T-cell (primary cell): ENCODE results near the gene CPTP. TPM values are rescaled to one million over a fixed set of nuclear protein-coding genes. Genes with fewer than 3 reads are reported as not detected.

ENCODE experiments used
- ATAC-seq, 4 experiments: fragments of 200-7000 bp in 3 of 4; fragments of 150-1000 bp in 1 of 4; cut with Tn5 transposase; replicated peaks in 1 of 4; 1 replicate in 3 of 4; 2 replicates in 1 of 4; pipeline ENCODE4 v1.10.0; 2021; ENCODE audit warnings: moderate library complexity in 3 of 4, mild to moderate bottlenecking in 2 of 4, moderate number of reproducible peaks in 1 of 4
- CTCF ChIA-PET, 2 donors: fragments of 300-600 bp; sonication (Branson Sonifier 250); formaldehyde crosslinking; loops; one replicate each; lab custom pipeline; 2022; ENCODE audit warnings: antibody characterized with exemption in 2 of 2; lab: Charles Lee
- POLR2A ChIA-PET, 2 donors: fragments of 300-600 bp; sonication (Branson Sonifier 250); formaldehyde crosslinking; loops; one replicate each; lab custom pipeline; 2022; ENCODE audit warnings: antibody characterized with exemption in 2 of 2; lab: Charles Lee
- DNase-seq, 35 experiments: peaks; one replicate each; pipeline versions ENCODE4 v3.0.0 to v3.0.0-alpha.2; 2013 to 2023
- H3K27ac ChIP-seq: one replicate; pipeline ENCODE4 v1.5.1; 2013; ENCODE audit warnings: low read length
- H3K27me3 ChIP-seq, 2 experiments: replicated peaks in 1 of 2; 1 replicate in 1 of 2; 2 replicates in 1 of 2; pipeline versions ENCODE4 v1.6.1 to v1.7.0; 2013; ENCODE audit warnings: low read length in 1 of 2, mixed read lengths in 1 of 2; ENCODE audit not compliant: control insufficient read depth in 2 of 2, insufficient read depth in 2 of 2; ENCODE audit errors: extremely low read depth in 1 of 2
- H3K36me3 ChIP-seq, 2 donors: 1 replicate in 1 of 2; 2 replicates in 1 of 2; pipeline versions ENCODE4 v1.6.1 to v1.7.0; 2013; ENCODE audit warnings: low read length in 1 of 2; ENCODE audit not compliant: control insufficient read depth in 2 of 2, insufficient read depth in 1 of 2; ENCODE audit errors: extremely low read depth in 1 of 2
- H3K4me1 ChIP-seq, 2 experiments: 1 replicate in 1 of 2; 2 replicates in 1 of 2; pipeline versions ENCODE4 v1.6.1 to v1.7.0; 2013; ENCODE audit warnings: low read length in 2 of 2, mixed read lengths in 1 of 2; ENCODE audit not compliant: insufficient read depth in 2 of 2, control insufficient read depth in 1 of 2; ENCODE audit errors: extremely low read depth in 1 of 2
- H3K4me3 ChIP-seq, 2 donors: 1 replicate in 1 of 2; 2 replicates in 1 of 2; pipeline versions ENCODE4 v1.5.1 to v1.7.0; 2013; ENCODE audit warnings: mild to moderate bottlenecking in 2 of 2, low read length in 1 of 2, moderate library complexity in 1 of 2; ENCODE audit not compliant: control insufficient read depth in 1 of 2; ENCODE audit errors: extremely low read depth in 1 of 2
- H3K9me3 ChIP-seq: 2 replicates; pipeline ENCODE4 v1.7.0; 2013
- H3K27ac Mint-ChIP-seq, 2 donors: one replicate each; pipeline ENCODE4 v1.8.0; 2020 to 2021; ENCODE audit warnings: mild to moderate bottlenecking in 2 of 2, mixed read lengths in 2 of 2
- H3K27me3 Mint-ChIP-seq, 2 donors: one replicate each; pipeline ENCODE4 v1.8.0; 2021 to 2022; ENCODE audit warnings: mixed read lengths in 2 of 2
- H3K36me3 Mint-ChIP-seq: one replicate; pipeline ENCODE4 v1.8.0; 2021; ENCODE audit warnings: mixed read lengths
- H3K4me1 Mint-ChIP-seq, 3 donors: one replicate each; pipeline ENCODE4 v1.8.0; 2020 to 2022; ENCODE audit warnings: mixed read lengths in 3 of 3, mild to moderate bottlenecking in 1 of 3
- H3K4me3 Mint-ChIP-seq, 3 donors: one replicate each; pipeline ENCODE4 v1.8.0; 2020 to 2022; ENCODE audit warnings: mild to moderate bottlenecking in 3 of 3, mixed read lengths in 3 of 3, moderate library complexity in 3 of 3
- H3K9me3 Mint-ChIP-seq, 3 donors: one replicate each; pipeline ENCODE4 v1.8.0; 2020 to 2022; ENCODE audit warnings: mixed read lengths in 3 of 3
- WGBS: methylation state at CpG from one replicate; pipeline ENCODE4 v1.1.5; 2013; ENCODE audit warnings: missing lambda C conversion rate; ENCODE audit not compliant: insufficient coverage; 5-methylcytosine and 5-hydroxymethylcytosine counted together
- total RNA-seq, 35 experiments: library from RNA in 6 of 35; stranded (reverse) in 6 of 35; fragments of 120-200 nt in 1 of 35; gene quantifications; one replicate each; pipeline versions ENCODE4 v1.2.1 to v1.2.4 and lab custom pipeline; 2013 to 2026

CPTP gene
- total RNA-seq, 5 donors from 2014 or later (not counting 1 experiment from before 2014, with no cell fraction given), result 15.8 to 35.8 (median 29.9) TPM

DNA sequence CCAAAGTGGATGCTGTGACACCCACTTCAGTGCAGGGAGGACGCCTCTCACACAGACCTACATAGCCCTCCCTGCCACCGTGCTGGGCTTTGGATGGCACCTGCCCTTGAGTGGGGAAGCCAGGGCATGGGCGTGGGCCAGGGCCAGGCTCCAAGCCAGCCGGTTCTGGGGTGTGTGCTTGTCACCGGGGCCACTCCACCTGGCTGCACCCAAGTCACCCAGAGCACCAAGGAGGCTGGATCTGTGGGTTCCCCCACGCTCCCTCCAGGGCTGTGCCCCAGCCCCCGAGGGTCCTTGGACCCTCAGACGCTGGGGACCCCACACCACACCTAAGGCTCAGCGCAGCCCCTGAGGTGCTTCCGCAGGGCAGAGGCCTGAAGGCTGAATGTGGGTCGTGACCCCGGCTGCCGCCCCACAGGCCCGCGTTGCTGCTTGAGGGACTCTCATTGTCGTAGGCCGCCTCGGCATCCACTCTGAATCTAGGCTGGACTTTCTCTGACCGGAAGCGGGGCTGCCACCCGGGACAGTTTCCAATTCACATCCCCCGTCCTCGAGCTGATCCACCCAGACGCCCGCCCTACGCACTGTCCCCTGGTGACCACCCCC is 32.3 kb downstream of the CPTP start:
- CTCF ChIA-PET, result no interaction called here
- WGBS, result 74% methylated on average over 26 of the region's 26 CpGs
- DNase-seq, result no peak

DNA sequence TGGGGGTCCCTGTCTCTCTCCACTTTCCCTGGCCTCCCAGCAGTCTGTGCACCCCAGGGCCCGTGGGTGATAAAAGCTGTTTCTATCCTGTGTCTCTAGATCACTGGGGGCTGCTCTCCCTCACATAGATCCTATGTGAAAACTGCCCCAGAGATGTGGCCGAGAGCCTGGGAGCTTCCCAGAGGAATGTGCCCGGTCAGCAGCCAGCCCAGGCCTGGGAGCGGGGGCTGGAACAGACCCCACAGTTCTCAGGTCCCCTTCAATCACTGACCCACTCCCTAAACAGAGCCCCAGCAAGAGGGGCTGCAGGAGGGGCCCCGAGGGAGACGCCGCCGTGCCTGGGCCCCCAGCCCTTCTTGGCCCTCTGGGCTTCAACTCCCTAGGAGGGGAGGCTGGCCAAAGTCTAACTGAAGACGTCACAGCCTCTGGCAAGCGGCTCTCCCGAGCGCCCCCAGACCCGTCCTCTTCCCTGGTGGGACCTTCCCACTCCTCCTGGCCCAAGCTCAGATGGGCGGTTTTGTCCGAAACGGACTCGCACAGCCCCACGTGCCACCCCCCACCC is 33.4 kb downstream of the CPTP start:
- Histone ChIP-seq H3K4me3 (no peak overlapping the region), H3K9me3 (no peaks in the 10 kb centered on the region), H3K27me3 (peaks cover 0 to 73% of the 10 kb centered on the region in 2 experiments), H3K27ac (no peak overlapping the region), H3K4me1 (peaks cover 11 to 51% of the 10 kb centered on the region in 2 experiments), H3K36me3 (no peaks in the 10 kb centered on the region)
- CTCF ChIA-PET, result no interaction called here
- POLR2A ChIA-PET, result no interaction called here
- 39% methylated on average over 14 of the region's 18 CpGs for WGBS
- Mint-ChIP-seq H3K4me1 (peaks cover 8 to 26% (median 16%) of the 10 kb centered on the region in 3 donors), H3K36me3 (no peaks in the 10 kb centered on the region), H3K27me3 (peaks cover 0 to 25% of the 10 kb centered on the region in 2 donors), H3K4me3 (peak overlapping the region in 1 of 3 donors; percentile 73), H3K9me3 (no peaks in the 10 kb centered on the region), H3K27ac (peak overlapping the region in 1 of 2 donors; percentile 4)
- no peak for ATAC-seq
- DNase-seq, result no peak

More for the DNA sequence above, 32.3 kb downstream of the CPTP start:
- no peak overlapping the region for H3K27ac Mint-ChIP-seq
- Histone ChIP-seq H3K4me1 (peaks cover 11 to 59% of the 10 kb centered on the region in 2 experiments), H3K27me3 (peaks cover 0 to 83% of the 10 kb centered on the region in 2 experiments), H3K36me3 (no peaks in the 10 kb centered on the region), H3K4me3 (no peak overlapping the region), H3K9me3 (no peaks in the 10 kb centered on the region), H3K27ac (no peak overlapping the region)
- peaks cover 7 to 35% of the 10 kb centered on the region in 2 donors for H3K27me3 Mint-ChIP-seq
- no peak for ATAC-seq
- peaks cover 18 to 36% (median 22%) of the 10 kb centered on the region in 3 donors for H3K4me1 Mint-ChIP-seq
- H3K9me3 Mint-ChIP-seq, result no peaks in the 10 kb centered on the region
- H3K4me3 Mint-ChIP-seq, result peak overlapping the region in 1 of 3 donors; percentile 16
- no peaks in the 10 kb centered on the region for H3K36me3 Mint-ChIP-seq
- POLR2A ChIA-PET, result no interaction called here

DNA sequence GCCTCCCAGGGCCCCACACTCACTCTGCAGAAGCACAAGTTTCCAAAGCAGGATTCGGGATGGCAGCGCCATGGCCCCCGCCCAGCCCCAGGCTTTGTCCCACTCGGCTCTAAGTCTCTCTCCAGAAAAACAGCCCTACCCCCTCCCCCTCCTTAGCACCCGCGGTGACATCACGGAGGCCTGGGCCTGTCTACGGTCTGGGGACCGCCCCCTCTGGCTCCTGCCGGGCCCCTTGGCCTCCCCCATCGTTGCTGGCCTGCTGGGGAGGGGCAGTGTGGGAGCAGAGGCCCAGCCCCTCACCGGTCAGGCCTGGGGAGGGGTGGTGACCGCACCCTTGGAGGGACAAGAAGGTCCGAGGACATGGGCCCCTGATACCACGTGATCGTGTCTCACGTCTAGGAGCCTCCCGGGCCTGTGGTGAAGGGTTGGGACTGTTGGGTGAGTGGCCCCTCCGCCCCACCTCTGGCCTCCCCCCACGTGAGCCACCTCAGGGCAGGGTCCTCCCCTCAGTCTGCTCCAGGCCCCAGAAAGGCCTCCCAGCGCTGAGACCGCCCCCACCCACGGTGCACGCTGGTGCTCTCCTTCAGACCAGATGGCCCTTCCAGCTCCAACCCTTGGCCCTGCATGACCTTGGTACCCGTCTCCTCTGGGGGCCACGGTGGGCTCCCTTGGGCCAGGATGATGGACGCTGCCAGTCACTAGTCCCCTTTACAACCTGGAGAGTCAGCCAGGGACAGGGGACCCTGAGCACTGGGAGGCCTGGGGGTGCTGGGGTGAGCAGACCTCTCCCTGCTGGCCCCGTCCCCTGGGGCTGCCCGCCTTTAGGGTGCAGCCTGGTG is 34.0 kb downstream of the CPTP start, which contains the start of gene MXRA8:
Gene MXRA8 (minus strand): TSS at position 123 of the 839 bp plus-strand sequence. CDS start 51 bp downstream, at position 72.
- DNase-seq, result no peak
- Mint-ChIP-seq H3K36me3 (no peaks in the 10 kb centered on the region), H3K27ac (peak within 1 kb of the TSS; percentile 39 to 69), H3K4me3 (peak within 1 kb of the TSS in 1 of 3 donors; percentile 73), H3K4me1 (peaks cover 7 to 22% (median 16%) of the 10 kb centered on the region in 3 donors), H3K27me3 (peaks cover 0 to 21% of the 10 kb centered on the region in 2 donors), H3K9me3 (no peaks in the 10 kb centered on the region)
- no peak within 1 kb of the TSS for H3K27ac ChIP-seq
- CTCF ChIA-PET, result no interaction called here
- POLR2A ChIA-PET, result no interaction called here
- ATAC-seq, result peak in 1 of 4 experiments; percentile 30
- H3K4me3 ChIP-seq, result peak within 1 kb of the TSS in 1 of 2 donors; percentile 26
- no peaks in the 10 kb centered on the region for H3K36me3 ChIP-seq
- WGBS, result 34% methylated on average over 20 of the region's 29 CpGs
- peaks cover 11 to 44% of the 10 kb centered on the region in 2 experiments for H3K4me1 ChIP-seq
- peaks cover 0 to 66% of the 10 kb centered on the region in 2 experiments for H3K27me3 ChIP-seq
- no peaks in the 10 kb centered on the region for H3K9me3 ChIP-seq

GRCh38 chr1:1359308-1359663 is 34.7 kb downstream of the CPTP start:
- ATAC-seq (peak; percentile 39 to 75 (median 64)), DNase-seq (peak in 5 of 35 experiments; percentile 29 to 56 (median 43))
- H3K27me3 ChIP-seq, result peaks cover 0 to 62% of the 10 kb centered on the region in 2 experiments
- H3K9me3 Mint-ChIP-seq, result no peaks in the 10 kb centered on the region
- ChIA-PET CTCF (interaction anchor here in 1 of 2 donors (0.6 kb wide), 1 partner anchor 12 kb away, joined by 7 read pairs; no protein-coding TSS in a partner anchor), POLR2A (no interaction called here)
- H3K27me3 Mint-ChIP-seq, result peaks cover 0 to 16% of the 10 kb centered on the region in 2 donors
- H3K4me1 Mint-ChIP-seq, result peaks cover 7 to 16% (median 12%) of the 10 kb centered on the region in 3 donors
- WGBS, result 40% methylated on average over 5 of the region's 6 CpGs
- H3K27ac ChIP-seq, result no peak overlapping the region
- H3K9me3 ChIP-seq, result no peaks in the 10 kb centered on the region
- H3K36me3 Mint-ChIP-seq, result no peaks in the 10 kb centered on the region
- H3K4me1 ChIP-seq, result peaks cover 9 to 37% of the 10 kb centered on the region in 2 experiments
- H3K27ac Mint-ChIP-seq, result peak overlapping the region; percentile 39 to 69
- peak overlapping the region in 1 of 3 donors; percentile 73 for H3K4me3 Mint-ChIP-seq
- H3K4me3 ChIP-seq, result no peak overlapping the region
- H3K36me3 ChIP-seq, result no peaks in the 10 kb centered on the region

DNA sequence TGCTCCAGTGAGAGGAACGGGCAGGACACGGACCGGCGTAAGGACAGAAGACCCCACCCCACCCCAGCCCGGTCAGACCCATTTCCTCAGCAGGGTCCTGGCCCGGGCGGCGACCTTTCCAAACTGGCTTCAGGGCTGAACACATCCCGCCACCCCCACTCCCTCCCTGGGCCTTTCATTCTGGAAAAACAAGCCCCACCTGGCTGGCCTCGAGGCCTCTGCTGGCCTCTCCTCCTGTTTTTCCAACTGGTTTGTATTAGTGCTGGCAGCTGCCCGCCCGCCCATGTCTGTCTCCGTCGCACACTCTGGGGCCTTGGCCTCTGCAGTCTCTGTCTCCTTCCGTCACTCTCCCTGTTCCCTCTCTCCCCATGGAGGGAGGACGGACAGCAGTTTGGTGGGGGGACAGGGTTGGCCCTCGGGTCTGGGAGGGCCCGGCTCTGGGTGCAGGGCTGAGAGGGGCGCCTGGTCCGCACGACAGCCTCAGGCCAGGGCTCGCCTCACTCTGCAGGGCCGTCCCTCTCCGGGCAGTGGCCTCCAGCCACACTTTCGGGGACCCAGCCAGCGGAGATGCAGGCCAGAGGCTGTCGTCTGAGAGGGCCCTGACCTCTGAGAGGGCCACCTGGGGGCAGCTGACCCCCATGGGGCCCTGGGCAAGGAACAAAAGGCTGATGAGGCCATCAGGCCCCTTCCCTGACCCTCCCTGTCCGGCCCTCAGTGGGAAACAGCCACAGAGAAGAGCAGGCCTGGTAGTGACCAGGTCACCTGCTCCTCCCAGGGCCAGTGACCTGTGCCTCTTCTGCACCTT is 35.3 kb downstream of the CPTP start:
- no peak overlapping the region for H3K27ac ChIP-seq
- H3K27me3 ChIP-seq, result peaks cover 0 to 59% of the 10 kb centered on the region in 2 experiments
- POLR2A ChIA-PET, result no interaction called here
- CTCF ChIA-PET, result interaction anchor here in 1 of 2 donors (0.6 kb wide), 1 partner anchor 12 kb away, joined by 7 read pairs; no protein-coding TSS in a partner anchor
- H3K27me3 Mint-ChIP-seq, result peaks cover 0 to 15% of the 10 kb centered on the region in 2 donors
- H3K36me3 ChIP-seq, result no peaks in the 10 kb centered on the region
- peaks cover 7 to 14% (median 12%) of the 10 kb centered on the region in 3 donors for H3K4me1 Mint-ChIP-seq
- no peaks in the 10 kb centered on the region for H3K36me3 Mint-ChIP-seq
- no peaks in the 10 kb centered on the region for H3K9me3 ChIP-seq
- no peaks in the 10 kb centered on the region for H3K9me3 Mint-ChIP-seq
- DNase-seq (no peak), ATAC-seq (peak in 1 of 4 experiments; percentile 4)
- peaks cover 7 to 32% of the 10 kb centered on the region in 2 experiments for H3K4me1 ChIP-seq
- peak overlapping the region in 1 of 3 donors; percentile 73 for H3K4me3 Mint-ChIP-seq
- H3K27ac Mint-ChIP-seq, result peak overlapping the region in 1 of 2 donors; percentile 69
- no peak overlapping the region for H3K4me3 ChIP-seq
- 83% methylated on average over 19 of the region's 28 CpGs for WGBS
